PFSK-1 (cell line): Measurements from ENCODE around the gene ABHD4.

Experiments used
- FOXP2 ChIP-seq: optimal IDR thresholded peaks from 2 replicates; pipeline ENCODE3; 2011; ENCODE audit warnings: borderline replicate concordance, control low read depth, inconsistent platforms; ENCODE audit not compliant: insufficient read depth; ENCODE audit errors: extremely low read length, extremely low read depth
- POLR2AphosphoS5 ChIP-seq: IDR thresholded peaks from 2 replicates; pipeline ENCODE4 v1.6.1; 2012; ENCODE audit warnings: low read depth, mild to moderate bottlenecking, control low read depth, low read length, moderate library complexity
- REST ChIP-seq, 2 experiments: IDR thresholded peaks; 2 replicates each; pipeline versions ENCODE4 v1.6.1 to v1.8.0; 2011 to 2012; ENCODE audit warnings: low read depth in 2 of 2, low read length in 2 of 2, control low read depth in 1 of 2, inconsistent platforms in 1 of 2, mild to moderate bottlenecking in 1 of 2, moderate library complexity in 1 of 2; ENCODE audit not compliant: insufficient read depth in 1 of 2
- SIN3A ChIP-seq: IDR thresholded peaks from 2 replicates; pipeline ENCODE4 v1.6.1; 2012; ENCODE audit warnings: mild to moderate bottlenecking, low read length, moderate library complexity, borderline replicate concordance; ENCODE audit not compliant: insufficient read depth
- TAF1 ChIP-seq: IDR thresholded peaks from 2 replicates; pipeline ENCODE4 v1.6.1; 2012; ENCODE audit warnings: low read length, control low read depth, borderline replicate concordance; ENCODE audit not compliant: insufficient read depth

The ABHD4 gene

GRCh38 chr14:22641846-22642245 is 43.7 kb downstream of the ABHD4 start:
- TF ChIP-seq FOXP2 = no peak

GRCh38 chr14:22644305-22644635 is 46.2 kb downstream of the ABHD4 start, which contains the start of gene OR6J1:
TSS of gene OR6J1 (minus strand) at chr14:22644352. CDS start at chr14:22634811, 9,541 bp downstream.
- TF ChIP-seq POLR2AphosphoS5 = no peak
- TF ChIP-seq REST (IDR thresholded peaks at IDR 0.05; ENCODE audit: insufficient read depth in 1 of 2, low read depth in 2 of 2, low read length in 2 of 2) = no peak
- TF ChIP-seq FOXP2 = no peak
- no peak for TF ChIP-seq TAF1
- TF ChIP-seq SIN3A = no peak

GRCh38 chr14:22646570-22647254 is 48.6 kb downstream of the ABHD4 start:
- TF ChIP-seq FOXP2 = no peak
- no peak for TF ChIP-seq TAF1
- no peak for TF ChIP-seq REST (IDR thresholded peaks at IDR 0.05; ENCODE audit: insufficient read depth in 1 of 2, low read depth in 2 of 2, low read length in 2 of 2)
- no peak for TF ChIP-seq SIN3A
- no peak for TF ChIP-seq POLR2AphosphoS5

GRCh38 chr14:22648506-22648905 is 50.4 kb downstream of the ABHD4 start:
- TF ChIP-seq TAF1 (no peak), POLR2AphosphoS5 (no peak), SIN3A (no peak)

- TF ChIP-seq REST (IDR thresholded peaks at IDR 0.05; ENCODE audit: insufficient read depth in 1 of 2, low read depth in 2 of 2, low read length in 2 of 2) (no peak), TAF1 (no peak), POLR2AphosphoS5 (no peak), SIN3A (no peak), FOXP2 (no peak)
Observed at GRCh38 chr14:22650046-22650739, 52.1 kb downstream of the ABHD4 start.

GRCh38 chr14:22650960-22651521 is 52.9 kb downstream of the ABHD4 start:
- TF ChIP-seq POLR2AphosphoS5 = peak; percentile 50; the same call in 1 of the 2 replicates
- no peak for TF ChIP-seq TAF1
- TF ChIP-seq REST (IDR thresholded peaks at IDR 0.05; ENCODE audit: insufficient read depth in 1 of 2, low read depth in 2 of 2, low read length in 2 of 2) = no peak
